HepG2 (cell line): Measurements from ENCODE around the gene E2F3. TPM values are rescaled to one million over a fixed set of nuclear protein-coding genes. Genes with fewer than 3 reads are reported as not detected.

Experiments used
- ATAC-seq: fragments of 200-7000 bp; cut with Tn5 transposase; 3 replicates; pipeline ENCODE4 v1.9.1; 2020; ENCODE audit warnings: mild to moderate bottlenecking, moderate library complexity
- BruUV-seq: library from RNA; stranded (reverse); fragments of 400-500 nt; replicated peaks from 2 replicates; lab custom pipeline; 2021; lab: Mats Ljungman, UMichigan
- CTCF ChIA-PET: fragments of 300-600 bp; formaldehyde crosslinking; extraction: SDS; loops from one replicate; lab custom pipeline; 2021; ENCODE audit warnings: low total read pairs, inconsistent platforms, low intra/inter-chr PET ratio; lab: Yijun Ruan, JAX
- POLR2A ChIA-PET: fragments of 350-600 bp; sonication (Branson Sonifier 250); formaldehyde crosslinking; loops from one replicate; lab custom pipeline; 2020; ENCODE audit warnings: antibody characterized with exemption, inconsistent platforms; lab: Yijun Ruan, JAX
- DNase-seq: peaks from one replicate; pipeline ENCODE4 v3.0.0-alpha.2; 2015; ENCODE audit warnings: low spot score
- FAIRE-seq: peaks from 3 replicates; lab custom pipeline; 2011; peaks lifted over from hg19 to GRCh38; lab: Jason Lieb, UNC
- H2AFZ ChIP-seq: one replicate; pipeline ENCODE4 v1.6.1; 2011; ENCODE audit warnings: low read length, inconsistent platforms
- H3K27ac ChIP-seq: fragments of 300-600 bp; 3 replicates; pipeline ENCODE4 v1.8.0; 2011; ENCODE audit warnings: mixed run types, mild to moderate bottlenecking, mixed read lengths, low read length, inconsistent platforms; ENCODE audit not compliant: insufficient read depth; ENCODE audit errors: extremely low read length
- H3K27me3 ChIP-seq, 2 experiments: fragments of 200-600 bp in 1 of 2; 2 replicates in 1 of 2; 3 replicates in 1 of 2; pipeline versions ENCODE4 v1.6.0 to v1.8.0; 2011; ENCODE audit warnings: low read length in 2 of 2, mild to moderate bottlenecking in 2 of 2, moderate library complexity in 2 of 2, inconsistent platforms in 1 of 2; ENCODE audit not compliant: insufficient read depth in 2 of 2, control insufficient read depth in 1 of 2
- H3K36me3 ChIP-seq, 2 experiments: fragments of 200-600 bp in 1 of 2; replicated peaks in 1 of 2; 2 replicates in 1 of 2; 3 replicates in 1 of 2; pipeline versions ENCODE4 v1.5.1 to v1.8.0; 2011; ENCODE audit warnings: low read length in 2 of 2, inconsistent platforms in 1 of 2; ENCODE audit not compliant: insufficient read depth in 2 of 2, control insufficient read depth in 1 of 2
- H3K4me1 ChIP-seq: 2 replicates; pipeline ENCODE4 v1.5.1; 2012; ENCODE audit warnings: low read length, inconsistent platforms; ENCODE audit not compliant: insufficient read depth
- H3K4me2 ChIP-seq: 2 replicates; pipeline ENCODE4 v1.6.0; 2011; ENCODE audit warnings: low read depth, low read length, inconsistent platforms
- H3K4me3 ChIP-seq, 3 experiments: fragments of 200-600 bp in 1 of 3; sonication (generic), shearing (Covaris generic) in 1 of 3; replicated peaks in 1 of 3; 2 replicates each; pipeline ENCODE4 v1.5.1; 2011 to 2016; ENCODE audit warnings: low read length in 3 of 3, inconsistent platforms in 2 of 3, low read depth in 2 of 3, mild to moderate bottlenecking in 2 of 3, control low read depth in 1 of 3, mixed read lengths in 1 of 3; ENCODE audit not compliant: insufficient read depth in 1 of 3
- H3K79me2 ChIP-seq: one replicate; pipeline ENCODE4 v1.6.1; 2011; ENCODE audit warnings: low read length, inconsistent platforms; ENCODE audit not compliant: insufficient read depth
- H3K9ac ChIP-seq: 2 replicates; pipeline ENCODE4 v1.6.0; 2011; ENCODE audit warnings: mild to moderate bottlenecking, low read depth, low read length, inconsistent platforms; ENCODE audit not compliant: insufficient read depth
- H3K9me3 ChIP-seq: 2 replicates; pipeline ENCODE4 v1.5.1; 2012; ENCODE audit warnings: mild to moderate bottlenecking, low read length
- H4K20me1 ChIP-seq: 2 replicates; pipeline ENCODE4 v1.6.0; 2011; ENCODE audit warnings: inconsistent platforms, mild to moderate bottlenecking, low read length, moderate library complexity; ENCODE audit not compliant: insufficient read depth
- ATF7 ChIP-seq, 2 experiments: fragments of 450-650 bp in 1 of 2; sonication (generic) in 1 of 2; formaldehyde crosslinking in 1 of 2; IDR thresholded peaks; 2 replicates each; pipeline versions ENCODE4 v1.4.0 to v1.6.1; 2016 to 2020; ENCODE audit warnings: antibody characterized with exemption in 1 of 2, mild to moderate bottlenecking in 1 of 2, missing genetic modification reagents in 1 of 2
- CCDC6 ChIP-seq: sonication (generic); formaldehyde crosslinking; IDR thresholded peaks from 2 replicates; pipeline ENCODE4 v1.8.1; 2022; ENCODE audit warnings: mild to moderate bottlenecking, missing genetic modification reagents, moderate library complexity
- CEBPB ChIP-seq: IDR thresholded peaks from 2 replicates; pipeline ENCODE4 v1.6.1; 2011; ENCODE audit warnings: low read depth, low read length, improper control_type of control experiment, borderline replicate concordance
- CERS6 ChIP-seq: sonication (generic); formaldehyde crosslinking; IDR thresholded peaks from 2 replicates; pipeline ENCODE4 v1.5.0; 2020; ENCODE audit warnings: missing genetic modification reagents
- MATR3 ChIP-seq: sonication (generic); formaldehyde crosslinking; IDR thresholded peaks from 2 replicates; pipeline ENCODE4 v1.4.0; 2020; ENCODE audit warnings: missing genetic modification reagents
- SPEN ChIP-seq: sonication (generic); formaldehyde crosslinking; IDR thresholded peaks from 2 replicates; pipeline ENCODE4 v1.5.1; 2020; ENCODE audit warnings: low read depth, mild to moderate bottlenecking, missing genetic modification reagents
- ZNF296 ChIP-seq: sonication (generic); formaldehyde crosslinking; conservative IDR thresholded peaks from 2 replicates; pipeline ENCODE4 v1.5.0; 2020; ENCODE audit warnings: mild to moderate bottlenecking, missing genetic modification reagents
- ZNF543 ChIP-seq: sonication (generic); formaldehyde crosslinking; IDR thresholded peaks from 2 replicates; pipeline ENCODE4 v1.4.0; 2020; ENCODE audit warnings: mild to moderate bottlenecking, missing genetic modification reagents
- ZNF780A ChIP-seq: sonication (generic); formaldehyde crosslinking; IDR thresholded peaks from 2 replicates; pipeline ENCODE4 v1.8.0; 2022; ENCODE audit warnings: mild to moderate bottlenecking, missing genetic modification reagents, moderate library complexity
- ZNF839 ChIP-seq: sonication (generic); formaldehyde crosslinking; IDR thresholded peaks from 2 replicates; pipeline ENCODE4 v1.4.0; 2020; ENCODE audit warnings: missing genetic modification reagents, mild to moderate bottlenecking, borderline replicate concordance
- WGBS: methylation state at CpG from one replicate; pipeline ENCODE4 v1.1.6; 2017; ENCODE audit warnings: low lambda C conversion rate; 5-methylcytosine and 5-hydroxymethylcytosine counted together
- in situ Hi-C: cut with HindIII; loops from 2 replicates; pipeline ENCODE4 v1.10.0; 2017; ENCODE audit warnings: low pct_unique_long_range_greater_than_20kb; ENCODE audit not compliant: extremely low pct_ligation_motif_present
- intact Hi-C: fragments of 100-400 bp; cut with micrococcal nuclease; formaldehyde crosslinking; loops from one replicate; pipeline ENCODE4 v1.10.0; 2022; ENCODE audit not compliant: unreplicated experiment
- polyA plus RNA-seq, 8 experiments: library from polyadenylated mRNA; depleted of rRNA in 3 of 8; stranded (reverse) in 7 of 8; unstranded in 1 of 8; fragments of >200 nt; fragmentation: Illumina TruSeq in 4 of 8; extraction: Trizol in 4 of 8; gene quantifications; 2 replicates each; pipeline versions ENCODE4 v1.2.1 to v1.2.3, GENCODE V29; 2011 to 2016; ENCODE audit warnings: low read depth in 4 of 8, missing spikeins in 1 of 8, mixed read lengths in 1 of 8; ENCODE audit not compliant: insufficient read depth in 1 of 8
- total RNA-seq, 5 experiments: library from RNA; depleted of rRNA; stranded (reverse); fragments of >200 nt; fragmentation: Illumina TruSeq; extraction: Trizol; gene quantifications; 2 replicates each; pipeline ENCODE4 v1.2.3, GENCODE V29; 2016; ENCODE audit warnings: low read depth in 1 of 5

Gene E2F3
- total and polyA plus RNA-seq, 2 of the 13 experiments (the other 11 are each of a cell fraction or from before 2014, with no cell fraction given) = 8.5 to 12.7 TPM

- H3K4me2 ChIP-seq = no peak overlapping the region
- H3K27me3 ChIP-seq = no peaks in the 10 kb centered on the region
- no peak overlapping the region for H2AFZ ChIP-seq
- no TSS peak for BruUV-seq
- CTCF ChIA-PET = no interaction called here
- no peak overlapping the region for H3K27ac ChIP-seq
- WGBS = 15% methylated on average over 2 of the region's 2 CpGs
- in situ Hi-C loops = no loop called here
- no peaks in the 10 kb centered on the region for H3K79me2 ChIP-seq
- intact Hi-C loops = no loop called here
- DNase-seq (no peak), FAIRE-seq (no peak), ATAC-seq (no peak)
- H3K9ac ChIP-seq = no peak overlapping the region
- TF ChIP-seq ZNF780A = no peak
- no peak for TF ChIP-seq CERS6
- no peak for TF ChIP-seq ZNF543 (CRISPR knock-in tag)
- no peaks in the 10 kb centered on the region for H3K4me1 ChIP-seq
- POLR2A ChIA-PET = no interaction called here
- H3K36me3 ChIP-seq = no peaks in the 10 kb centered on the region
- no peaks in the 10 kb centered on the region for H4K20me1 ChIP-seq
- no peaks in the 10 kb centered on the region for H3K9me3 ChIP-seq
- no peak overlapping the region for H3K4me3 ChIP-seq
These were observed 12.6 kb upstream of the E2F3 start for GRCh38 chr6:20389066-20389465.

DNA sequence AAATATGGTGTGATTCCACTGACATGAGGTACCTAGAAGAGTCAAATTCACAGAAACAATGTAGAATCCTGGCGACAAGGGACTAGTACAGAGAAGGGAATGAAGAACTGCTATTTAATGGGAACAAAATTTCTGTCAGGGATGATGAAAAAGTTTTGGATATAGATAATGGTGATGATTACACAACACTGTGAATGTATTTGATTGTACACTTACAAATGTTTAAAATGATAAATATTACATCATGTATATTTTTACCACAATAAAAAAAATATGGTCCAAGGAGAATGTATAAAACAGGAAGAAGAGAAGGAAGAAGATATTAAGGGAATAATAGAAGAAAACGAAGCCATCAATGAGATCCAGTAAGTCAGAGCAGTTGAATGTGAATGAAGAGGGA is 8.4 kb upstream of the E2F3 start:
- FAIRE-seq = no peak
- no peak overlapping the region for H3K4me3 ChIP-seq
- in situ Hi-C loops = no loop called here
- H3K9me3 ChIP-seq = no peaks in the 10 kb centered on the region
- BruUV-seq = no TSS peak
- WGBS = 13% methylated on average over 2 of the region's 2 CpGs
- POLR2A ChIA-PET = no interaction called here
- H3K9ac ChIP-seq = no peak overlapping the region
- no peaks in the 10 kb centered on the region for H3K36me3 ChIP-seq
- no peak overlapping the region for H2AFZ ChIP-seq
- no peaks in the 10 kb centered on the region for H3K79me2 ChIP-seq
- no peaks in the 10 kb centered on the region for H4K20me1 ChIP-seq
- TF ChIP-seq SPEN (CRISPR knock-in tag) (no peak), MATR3 (CRISPR knock-in tag) (no peak), CEBPB (peak; percentile 39; the same call in 1 of the 2 replicates), ZNF296 (CRISPR knock-in tag) (no peak), CCDC6 (no peak), ATF7 (IDR thresholded peaks at IDR 0.05) (0 out of 2 replicates have a peak, but pooled peaks have one; percentile 6), ATF7 (CRISPR knock-in tag; IDR thresholded peaks at IDR 0.05) (no peak), ZNF839 (no peak)
- TF ChIP-seq, all 625 proteins: peak for 2
- peaks cover 2 to 12% of the 10 kb centered on the region in 2 experiments; a peak in 2 of 5 replicates for H3K27me3 ChIP-seq
- H3K27ac ChIP-seq = no peak overlapping the region
- intact Hi-C loops = no loop called here
- no peaks in the 10 kb centered on the region for H3K4me1 ChIP-seq
- no peak overlapping the region for H3K4me2 ChIP-seq
- DNase-seq (no peak), ATAC-seq (no peak)
- CTCF ChIA-PET = no interaction called here
